Measurements from ENCODE around the gene ANK3.

The ANK3 gene

DNA sequence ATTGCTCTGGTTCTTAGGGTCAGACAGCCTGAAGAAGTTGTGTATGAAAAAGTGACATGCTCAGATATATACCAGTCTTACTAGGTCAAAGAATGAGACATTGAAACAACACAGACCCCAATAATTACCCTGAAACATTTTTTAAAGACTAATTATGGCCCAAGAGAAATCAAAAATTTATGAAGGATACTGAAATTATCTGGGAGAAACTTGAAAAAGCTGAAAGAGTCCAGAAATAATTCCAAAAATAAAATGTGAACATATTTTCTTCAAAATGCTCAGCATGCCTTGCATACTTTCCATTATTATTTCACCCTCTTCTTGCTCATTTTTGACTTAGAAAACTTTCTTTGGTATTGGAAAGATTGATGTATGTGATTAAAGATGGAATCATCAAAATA lies 284.4 kb downstream of the ANK3 start:
- peak overlapping the region; percentile 32 to 55 for H3K27ac ChIP-seq
- intact Hi-C loops (cut with DNase I; ENCODE audit: low total_unique reads), result no loop called here
- no peaks in the 10 kb centered on the region for H3K27me3 ChIP-seq
- no peak for DNase-seq
- no peaks in the 10 kb centered on the region for H3K36me3 ChIP-seq
- no peak overlapping the region for H3K4me3 ChIP-seq
- H3K9me3 ChIP-seq, result no peaks in the 10 kb centered on the region
- H3K4me1 ChIP-seq, result peaks cover 0 to 25% (median 12%) of the 10 kb centered on the region in 4 donors
- TF ChIP-seq, protein P1, sequence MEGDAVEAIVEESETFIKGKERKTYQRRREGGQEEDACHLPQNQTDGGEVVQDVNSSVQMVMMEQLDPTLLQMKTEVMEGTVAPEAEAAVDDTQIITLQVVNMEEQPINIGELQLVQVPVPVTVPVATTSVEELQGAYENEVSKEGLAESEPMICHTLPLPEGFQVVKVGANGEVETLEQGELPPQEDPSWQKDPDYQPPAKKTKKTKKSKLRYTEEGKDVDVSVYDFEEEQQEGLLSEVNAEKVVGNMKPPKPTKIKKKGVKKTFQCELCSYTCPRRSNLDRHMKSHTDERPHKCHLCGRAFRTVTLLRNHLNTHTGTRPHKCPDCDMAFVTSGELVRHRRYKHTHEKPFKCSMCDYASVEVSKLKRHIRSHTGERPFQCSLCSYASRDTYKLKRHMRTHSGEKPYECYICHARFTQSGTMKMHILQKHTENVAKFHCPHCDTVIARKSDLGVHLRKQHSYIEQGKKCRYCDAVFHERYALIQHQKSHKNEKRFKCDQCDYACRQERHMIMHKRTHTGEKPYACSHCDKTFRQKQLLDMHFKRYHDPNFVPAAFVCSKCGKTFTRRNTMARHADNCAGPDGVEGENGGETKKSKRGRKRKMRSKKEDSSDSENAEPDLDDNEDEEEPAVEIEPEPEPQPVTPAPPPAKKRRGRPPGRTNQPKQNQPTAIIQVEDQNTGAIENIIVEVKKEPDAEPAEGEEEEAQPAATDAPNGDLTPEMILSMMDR (IDR thresholded peaks at IDR 0.05), result no peak

DNA sequence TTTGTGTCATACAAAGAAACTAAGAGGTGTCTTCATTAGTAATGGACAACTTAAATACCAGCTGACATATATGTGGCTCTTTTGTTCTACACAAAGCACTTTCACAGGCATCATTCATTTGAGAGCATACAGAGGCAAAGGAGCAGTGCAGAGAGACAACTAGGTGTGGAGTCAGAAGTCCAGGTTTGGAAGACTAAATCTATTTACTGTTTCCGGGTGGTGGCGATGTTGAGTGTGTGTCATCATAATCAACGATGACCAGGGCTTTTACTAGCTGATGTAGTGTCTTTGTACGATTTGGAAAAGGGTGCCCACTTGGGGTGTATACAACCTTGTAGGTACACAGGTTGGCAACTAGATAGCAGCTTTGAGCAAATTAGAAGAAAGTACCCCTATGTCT lies 287.9 kb downstream of the ANK3 start:
- TF ChIP-seq, protein P1 (IDR thresholded peaks at IDR 0.05), result no peak
- H3K36me3 ChIP-seq, result no peaks in the 10 kb centered on the region
- H3K4me1 ChIP-seq, result peaks cover 0 to 32% (median 12%) of the 10 kb centered on the region in 4 donors
- H3K27ac ChIP-seq, result no peak overlapping the region
- no peaks in the 10 kb centered on the region for H3K9me3 ChIP-seq
- intact Hi-C loops (cut with DNase I; ENCODE audit: low total_unique reads), result loop anchor here (5.0 kb wide), 1 partner anchor 105 kb away; no protein-coding TSS in a partner anchor
- DNase-seq, result no peak
- no peaks in the 10 kb centered on the region for H3K27me3 ChIP-seq
- H3K4me3 ChIP-seq, result no peak overlapping the region

- TF ChIP-seq, protein P1 (IDR thresholded peaks at IDR 0.05), result peak; percentile 47 to 72
- H3K36me3 ChIP-seq, result no peaks in the 10 kb centered on the region
- peaks cover 0 to 20% (median 8%) of the 10 kb centered on the region in 4 donors for H3K4me1 ChIP-seq
- H3K27ac ChIP-seq, result no peak overlapping the region
- intact Hi-C loops (cut with DNase I; ENCODE audit: low total_unique reads), result loop anchor here (5.0 kb wide), 1 partner anchor 107 kb away; no protein-coding TSS in a partner anchor
- H3K9me3 ChIP-seq, result no peaks in the 10 kb centered on the region
- no peaks in the 10 kb centered on the region for H3K27me3 ChIP-seq
- no peak overlapping the region for H3K4me3 ChIP-seq
- no peak for DNase-seq
These were observed 289.5 kb downstream of the ANK3 start for GRCh38 chr10:60099998-60100747.

DNA sequence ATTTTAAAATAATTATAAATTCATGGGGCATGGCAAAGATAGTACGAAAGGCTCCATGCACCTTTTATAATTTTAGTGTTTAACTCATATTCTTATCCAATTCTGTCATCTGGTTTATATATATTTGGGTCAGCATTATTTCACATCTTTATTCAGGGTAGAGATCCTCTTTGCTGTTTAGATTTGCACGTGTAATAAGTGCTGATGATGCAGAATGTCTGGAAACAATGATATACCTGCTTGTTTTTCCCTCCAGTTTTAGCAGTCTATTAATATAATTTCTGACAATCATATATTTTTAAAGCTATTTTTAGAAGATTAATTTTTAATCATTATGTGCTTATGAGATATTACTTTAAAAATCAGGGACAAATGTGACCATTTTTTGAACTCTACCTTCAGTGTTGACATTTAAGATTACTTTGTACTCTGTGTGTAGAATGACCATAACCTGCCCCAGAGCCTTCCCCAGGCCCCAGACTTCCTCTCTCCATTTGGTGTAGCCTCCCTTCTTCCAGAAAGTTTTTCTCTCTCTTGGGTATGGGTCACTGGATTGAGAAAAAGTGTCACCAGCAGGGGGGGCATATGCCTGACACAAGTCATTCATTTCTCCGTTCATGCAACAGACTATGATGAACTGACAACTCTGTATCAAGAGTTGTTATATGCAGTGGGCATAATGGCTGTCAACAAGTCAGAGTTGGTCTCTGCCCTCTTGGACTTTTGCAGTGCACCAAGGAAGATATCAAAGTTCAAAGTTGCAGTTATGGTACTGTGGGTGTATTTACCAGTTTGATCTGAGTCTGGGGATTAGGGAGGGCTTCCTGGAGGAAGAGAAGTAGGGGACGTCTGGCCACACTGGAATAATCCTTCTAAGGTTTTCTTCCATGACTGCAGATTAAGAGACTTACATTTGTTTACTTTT lies 290.7 kb downstream of the ANK3 start:
- intact Hi-C loops (cut with DNase I; ENCODE audit: low total_unique reads), result no loop called here

More for the DNA sequence above, 290.7 kb downstream of the ANK3 start:
- H3K27ac ChIP-seq, result no peak overlapping the region
- H3K4me3 ChIP-seq, result no peak overlapping the region
- TF ChIP-seq, protein P1 (IDR thresholded peaks at IDR 0.05), result peak in 1 of 2 experiments; percentile 29
- no peaks in the 10 kb centered on the region for H3K36me3 ChIP-seq
- no peak for DNase-seq
- no peaks in the 10 kb centered on the region for H3K9me3 ChIP-seq
- H3K27me3 ChIP-seq, result no peaks in the 10 kb centered on the region
- peaks cover 0 to 11% (median 0%) of the 10 kb centered on the region in 4 donors for H3K4me1 ChIP-seq
